Activated CD8-positive, alpha-beta T cell treated with anti-CD3 and anti-CD28 coated beads for 36 hours (primary cell): ENCODE measurements around the gene ATP1A1. TPM values are rescaled to one million over a fixed set of nuclear protein-coding genes. Genes with fewer than 3 reads are reported as not detected.

ENCODE experiments used
- ATAC-seq: fragments of 200-7000 bp; cut with Tn5 transposase; one replicate; pipeline ENCODE4 v1.10.0; 2021; ENCODE audit warnings: mild to moderate bottlenecking, moderate library complexity
- CTCF ChIA-PET: fragments of 350-600 bp; sonication (Branson Sonifier 250); formaldehyde crosslinking; loops from one replicate; lab custom pipeline; 2021; ENCODE audit warnings: antibody characterized with exemption; lab: Charles Lee
- POLR2A ChIA-PET: fragments of 350-600 bp; sonication (Branson Sonifier 250); formaldehyde crosslinking; loops from one replicate; lab custom pipeline; 2021; ENCODE audit warnings: antibody characterized with exemption; lab: Charles Lee
- DNase-seq: peaks from one replicate; pipeline ENCODE4 v3.0.0-alpha.2; 2020
- H3K27ac Mint-ChIP-seq: one replicate; pipeline ENCODE4 v1.8.0; 2021; ENCODE audit warnings: mild to moderate bottlenecking, mixed read lengths
- H3K27me3 Mint-ChIP-seq: one replicate; pipeline ENCODE4 v1.8.0; 2021; ENCODE audit warnings: mixed read lengths
- H3K36me3 Mint-ChIP-seq: one replicate; pipeline ENCODE4 v1.8.0; 2021; ENCODE audit warnings: low read depth, mixed read lengths
- H3K4me1 Mint-ChIP-seq: one replicate; pipeline ENCODE4 v1.8.0; 2021; ENCODE audit warnings: low read depth, mixed read lengths
- H3K4me3 Mint-ChIP-seq: one replicate; pipeline ENCODE4 v1.8.0; 2021; ENCODE audit warnings: mild to moderate bottlenecking, moderate library complexity, mixed read lengths
- H3K9me3 Mint-ChIP-seq: one replicate; pipeline ENCODE4 v1.8.0; 2021; ENCODE audit warnings: mixed read lengths
- CTCF ChIP-seq: fragments of 200-600 bp; IDR thresholded peaks from one replicate; pipeline ENCODE4 v1.8.0; 2022; ENCODE audit warnings: antibody characterized with exemption, mild to moderate bottlenecking
- intact Hi-C: fragments of 100-400 bp; cut with micrococcal nuclease; formaldehyde crosslinking; loops from one replicate; pipeline ENCODE4 v1.10.0; 2022
- total RNA-seq, 2 experiments: library from RNA; stranded (reverse); gene quantifications; one replicate each; pipeline ENCODE4 v1.2.3, GENCODE V29; 2021

Gene ATP1A1
- total RNA-seq, 2 experiments from 2014 or later = 201 to 202 TPM

DNA sequence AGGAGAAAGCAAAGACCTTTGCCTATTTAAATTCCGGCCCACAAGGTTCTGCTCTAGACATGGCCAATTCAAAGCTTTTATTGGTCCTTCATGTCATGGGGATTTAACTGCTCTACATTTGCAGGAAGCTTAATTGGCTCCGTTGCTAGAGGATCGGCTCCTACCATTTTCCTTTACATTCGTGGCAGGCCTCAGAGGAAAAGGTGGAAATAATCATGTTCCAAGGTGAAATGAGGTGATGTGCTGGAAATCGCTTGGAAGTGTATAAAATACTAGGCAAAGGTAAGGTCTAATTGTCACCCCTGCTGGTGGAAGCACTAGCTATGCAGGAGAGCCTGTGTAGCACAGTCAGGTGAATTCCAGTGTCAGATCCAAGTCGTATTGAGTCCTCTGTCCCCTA lies 55.5 kb downstream of the ATP1A1 start:
- POLR2A ChIA-PET = interaction anchor here (0.6 to 2.2 kb wide), 2 partner anchors 9 to 14 kb away, joined by 3 to 7 read pairs; no protein-coding TSS in a partner anchor
- TF ChIP-seq CTCF = no peak
- no peaks in the 10 kb centered on the region for H3K9me3 Mint-ChIP-seq

DNA sequence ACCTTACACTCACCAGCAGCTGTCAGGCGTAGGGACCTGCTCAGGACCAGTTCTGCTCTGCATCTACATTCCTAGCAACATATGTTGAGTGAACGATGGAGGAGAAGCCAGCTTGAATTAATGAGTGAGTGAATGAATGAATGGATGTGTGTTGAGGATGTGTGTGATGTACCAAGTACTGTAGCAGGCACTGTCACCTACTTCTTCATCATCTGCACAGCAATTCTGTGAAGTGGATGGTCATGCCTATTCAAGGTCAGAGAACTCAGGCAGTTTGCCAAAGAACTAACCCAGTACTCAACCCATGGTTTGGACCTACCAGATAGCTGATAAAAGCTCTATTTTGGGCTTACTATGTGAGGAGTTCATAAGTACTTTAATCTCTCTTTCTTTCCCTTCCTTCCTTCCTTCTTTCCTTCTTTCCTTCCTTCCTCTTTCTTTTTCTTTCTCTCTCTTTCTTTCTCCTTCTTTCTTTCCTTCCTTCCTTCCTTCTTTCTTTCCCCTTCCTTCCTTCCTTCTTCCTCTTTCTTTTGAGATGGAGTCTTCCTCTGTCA lies 56.9 kb downstream of the ATP1A1 start:
- H3K4me1 Mint-ChIP-seq = peaks cover 3% of the 10 kb centered on the region
- no peaks in the 10 kb centered on the region for H3K27me3 Mint-ChIP-seq
- H3K36me3 Mint-ChIP-seq = no peaks in the 10 kb centered on the region
- ChIA-PET POLR2A (interaction anchor here (2.2 kb wide), 1 partner anchor 11 kb away, joined by 7 read pairs; no protein-coding TSS in a partner anchor), CTCF (interaction anchor here (1.2 kb wide), 1 partner anchor 291 kb away, joined by 5 read pairs; no protein-coding TSS in a partner anchor)
- DNase-seq (no peak), ATAC-seq (no peak)
- H3K27ac Mint-ChIP-seq = no peak overlapping the region
- TF ChIP-seq CTCF = no peak
- intact Hi-C loops = no loop called here
- no peaks in the 10 kb centered on the region for H3K9me3 Mint-ChIP-seq
- H3K4me3 Mint-ChIP-seq = no peak overlapping the region

More for the DNA sequence above, 55.5 kb downstream of the ATP1A1 start:
- Mint-ChIP-seq H3K36me3 (no peaks in the 10 kb centered on the region), H3K4me3 (no peak overlapping the region), H3K4me1 (peaks cover 3% of the 10 kb centered on the region), H3K27me3 (no peaks in the 10 kb centered on the region), H3K27ac (no peak overlapping the region)
- DNase-seq = no peak
- intact Hi-C loops = no loop called here
- no peak for ATAC-seq
- CTCF ChIA-PET = interaction anchor here (1.3 kb wide), 1 partner anchor 56 kb away, joined by 6 read pairs; no protein-coding TSS in a partner anchor

- Mint-ChIP-seq H3K4me3 (no peak overlapping the region), H3K4me1 (no peaks in the 10 kb centered on the region), H3K27me3 (no peaks in the 10 kb centered on the region), H3K36me3 (no peaks in the 10 kb centered on the region), H3K9me3 (no peaks in the 10 kb centered on the region), H3K27ac (no peak overlapping the region)
- CTCF ChIA-PET = interaction anchor here (1.1 to 1.4 kb wide), 3 partner anchors 8 to 54 kb away, joined by 3 to 5 read pairs (median 4); no protein-coding TSS in a partner anchor
- TF ChIP-seq CTCF = no peak
- POLR2A ChIA-PET = no interaction called here
- no peak for DNase-seq
- ATAC-seq = no peak
- intact Hi-C loops = no loop called here
These were observed 58.9 kb downstream of the ATP1A1 start for GRCh38 chr1:116431870-116432500.

DNA sequence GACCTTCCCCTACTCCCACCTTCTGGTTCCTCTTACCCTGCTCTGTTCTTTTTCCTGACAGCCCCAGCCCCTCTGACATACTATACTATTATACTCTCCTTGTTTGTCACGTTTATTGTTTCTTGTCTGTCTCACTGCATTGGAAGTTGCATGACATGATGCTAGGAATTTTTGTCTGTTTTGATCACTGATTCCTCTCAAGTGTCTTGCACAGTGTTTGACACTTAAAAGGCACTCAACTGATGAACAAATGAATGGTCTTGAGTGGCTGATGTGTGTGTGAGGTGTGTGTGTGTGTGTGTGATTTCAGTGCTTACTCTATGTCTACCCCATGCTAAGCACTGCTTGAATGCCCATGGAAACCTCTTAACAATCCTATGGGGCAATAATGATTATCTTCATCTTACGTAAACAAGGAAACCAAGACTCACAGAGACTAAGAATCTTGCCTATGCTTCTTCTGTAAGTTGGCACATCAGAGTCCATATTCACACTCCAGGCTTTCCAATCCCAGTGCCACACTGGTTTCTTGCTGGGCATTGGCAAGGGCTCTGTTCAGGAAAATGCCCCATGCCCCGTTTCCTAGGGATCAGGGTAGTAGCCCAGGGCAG lies 59.7 kb downstream of the ATP1A1 start:
- DNase-seq (no peak), ATAC-seq (no peak)
- Mint-ChIP-seq H3K4me3 (no peak overlapping the region), H3K27me3 (no peaks in the 10 kb centered on the region), H3K27ac (no peak overlapping the region), H3K4me1 (no peaks in the 10 kb centered on the region), H3K9me3 (no peaks in the 10 kb centered on the region), H3K36me3 (no peaks in the 10 kb centered on the region)
- intact Hi-C loops = no loop called here
- no peak for TF ChIP-seq CTCF
- ChIA-PET POLR2A (no interaction called here), CTCF (interaction anchor here (1.1 to 1.2 kb wide), 2 partner anchors 9 to 53 kb away, joined by 3 to 5 read pairs; no protein-coding TSS in a partner anchor)
